BLaER1 (cell line): ENCODE data around the gene ZBED1.
"Not testable (repeated sequence)": the region's sequence is repeated elsewhere in the genome, so short reads cannot be mapped to it uniquely, and the experiment has no call there.

ENCODE experiments used
- H3K27ac ChIP-seq: shearing (Covaris generic); formaldehyde crosslinking; 2 replicates; pipeline ENCODE4 v1.8.1; 2022
- H3K27me3 ChIP-seq: shearing (Covaris generic); formaldehyde crosslinking; 2 replicates; pipeline ENCODE4 v1.8.1; 2022
- H3K36me3 ChIP-seq: shearing (Covaris generic); formaldehyde crosslinking; 2 replicates; pipeline ENCODE4 v1.8.1; 2022
- H3K4me1 ChIP-seq: shearing (Covaris generic); formaldehyde crosslinking; 2 replicates; pipeline ENCODE4 v1.8.1; 2022
- H3K4me2 ChIP-seq: shearing (Covaris generic); formaldehyde crosslinking; 2 replicates; pipeline ENCODE4 v1.8.1; 2022
- H3K4me3 ChIP-seq: shearing (Covaris generic); formaldehyde crosslinking; 2 replicates; pipeline ENCODE4 v1.8.1; 2022
- H3K9ac ChIP-seq: shearing (Covaris generic); formaldehyde crosslinking; 2 replicates; pipeline ENCODE4 v1.8.1; 2022
- H3K9me3 ChIP-seq: shearing (Covaris generic); formaldehyde crosslinking; 2 replicates; pipeline ENCODE4 v1.8.1; 2022
- H4K20me1 ChIP-seq: shearing (Covaris generic); formaldehyde crosslinking; 2 replicates; pipeline ENCODE4 v1.8.1; 2022
- Cebpa-rat ChIP-seq: shearing (Covaris generic); IDR thresholded peaks from 2 replicates; pipeline ENCODE4 v1.8.1; 2022

The ZBED1 gene

DNA sequence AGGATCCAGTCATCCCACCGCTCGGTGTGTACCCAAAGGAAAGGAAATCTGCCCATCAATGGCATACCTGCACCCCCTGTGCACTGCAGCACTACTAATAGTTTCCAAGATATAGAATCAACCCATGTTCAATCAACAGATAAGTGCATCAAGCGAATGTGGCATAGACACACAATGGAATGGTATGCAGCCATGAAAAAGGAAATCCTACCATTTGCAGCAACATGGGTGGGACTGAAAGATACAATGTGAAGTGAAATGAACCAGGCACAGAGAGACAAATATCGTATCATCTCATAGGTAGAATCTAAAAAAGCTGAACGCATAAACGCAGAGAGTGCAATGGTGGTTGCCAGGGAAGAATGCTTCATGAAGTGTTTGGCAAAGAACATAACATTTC lies 42.5 kb downstream of the ZBED1 start:
- Histone ChIP-seq H3K27me3 (no peaks in the 10 kb centered on the region), H3K27ac (no peak overlapping the region), H3K9ac (no peak overlapping the region), H3K9me3 (peaks cover 23% of the 10 kb centered on the region), H3K36me3 (peaks cover 38% of the 10 kb centered on the region), H3K4me3 (no peak overlapping the region), H3K4me1 (0 out of 2 replicates have a peak, but pooled peaks cover 8% of the 10 kb centered on the region), H4K20me1 (peaks cover 81% of the 10 kb centered on the region), H3K4me2 (no peak overlapping the region)
- TF ChIP-seq Cebpa-rat: no peak

DNA sequence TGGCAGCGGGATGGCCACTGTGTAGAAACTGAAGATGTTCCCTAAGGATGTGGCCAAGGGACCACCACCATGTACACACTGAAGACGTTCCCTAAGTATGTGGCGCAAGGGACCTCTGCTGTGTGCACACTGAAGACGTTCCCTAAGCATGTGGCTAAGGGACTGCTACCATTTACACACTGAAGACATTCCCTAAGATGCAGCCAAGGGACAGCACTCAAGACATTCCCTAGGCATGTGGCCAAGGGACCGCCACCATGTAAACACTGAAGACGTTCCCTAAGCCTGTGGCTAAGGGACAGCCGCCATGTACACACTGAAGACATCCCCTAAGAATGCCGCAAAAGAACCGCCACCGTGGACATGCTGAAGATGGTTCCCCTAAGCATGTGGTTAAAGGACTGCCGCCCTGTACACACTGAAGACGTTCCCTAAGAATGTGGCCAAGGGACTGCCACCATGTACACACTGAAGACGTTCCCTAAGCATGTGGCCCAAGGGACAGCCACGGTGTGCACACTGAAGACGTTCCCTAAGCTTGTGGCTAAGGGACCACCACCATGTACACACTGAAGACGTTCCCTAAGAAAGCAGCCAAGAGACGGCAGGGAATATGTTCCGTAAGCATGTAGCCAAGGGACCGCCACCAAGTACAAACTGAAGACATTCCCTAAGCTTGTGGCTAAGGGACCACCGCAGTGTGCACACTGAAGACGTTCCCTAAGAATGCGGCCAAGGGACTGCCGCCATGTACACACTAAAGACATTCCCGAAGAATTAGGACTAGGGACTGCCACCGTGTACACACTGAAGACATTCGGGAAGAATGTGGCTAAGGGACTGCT lies 43.3 kb downstream of the ZBED1 start:
- no peak overlapping the region for H3K4me2 ChIP-seq
- H3K9me3 ChIP-seq: peaks cover 31% of the 10 kb centered on the region
- no peak overlapping the region for H3K4me3 ChIP-seq
- no peak overlapping the region for H3K27ac ChIP-seq
- peaks cover 42% of the 10 kb centered on the region for H3K36me3 ChIP-seq
- TF ChIP-seq Cebpa-rat: no peak
- no peak overlapping the region for H3K9ac ChIP-seq
- H3K4me1 ChIP-seq: 0 out of 2 replicates have a peak, but pooled peaks cover 8% of the 10 kb centered on the region
- H3K27me3 ChIP-seq: no peaks in the 10 kb centered on the region
- H4K20me1 ChIP-seq: peaks cover 73% of the 10 kb centered on the region

- peaks cover 50% of the 10 kb centered on the region for H3K36me3 ChIP-seq
- peaks cover 11% of the 10 kb centered on the region for H3K4me1 ChIP-seq
- not testable (repeated sequence) for H3K27ac ChIP-seq, H3K27me3 ChIP-seq, H3K4me3 ChIP-seq, H3K9ac ChIP-seq, H3K4me2 ChIP-seq
- H3K9me3 ChIP-seq: peaks cover 38% of the 10 kb centered on the region
- peaks cover 59% of the 10 kb centered on the region for H4K20me1 ChIP-seq
Measured at GRCh38 chrX:2456091-2456490, 44.7 kb downstream of the ZBED1 start.

- Histone ChIP-seq H3K9me3 (peaks cover 38% of the 10 kb centered on the region), H4K20me1 (peaks cover 44% of the 10 kb centered on the region), H3K36me3 (peaks cover 50% of the 10 kb centered on the region), H3K4me1 (peaks cover 26% of the 10 kb centered on the region)
- not testable (repeated sequence) for H3K4me3 ChIP-seq, H3K27ac ChIP-seq, H3K4me2 ChIP-seq, H3K27me3 ChIP-seq, H3K9ac ChIP-seq
Measured at GRCh38 chrX:2454620-2455019, 46.2 kb downstream of the ZBED1 start.

DNA sequence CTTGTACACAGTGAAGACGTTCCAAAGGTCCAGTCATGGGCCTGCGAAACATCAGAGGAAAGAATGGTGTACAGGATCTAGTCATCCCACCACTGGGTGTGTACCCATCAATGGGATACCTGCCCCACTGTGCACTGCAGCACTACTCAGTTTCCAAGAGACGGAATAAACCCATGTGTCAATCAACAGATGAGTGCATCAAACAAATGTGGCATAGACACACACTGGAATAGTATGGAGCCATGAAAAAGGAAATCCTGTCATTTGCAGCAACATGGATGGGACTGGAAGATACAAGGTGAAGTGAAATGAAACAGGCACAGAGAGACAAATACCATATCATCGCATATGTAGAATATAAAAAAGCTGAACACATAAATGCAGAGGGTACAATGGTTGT lies 48.0 kb downstream of the ZBED1 start:
- H3K9me3 ChIP-seq: peaks cover 31% of the 10 kb centered on the region
- peaks cover 41% of the 10 kb centered on the region for H3K36me3 ChIP-seq
- H3K4me1 ChIP-seq: peaks cover 32% of the 10 kb centered on the region
- no peak overlapping the region for H3K4me2 ChIP-seq
- H3K27me3 ChIP-seq: no peaks in the 10 kb centered on the region
- no peak overlapping the region for H3K4me3 ChIP-seq
- H3K9ac ChIP-seq: no peak overlapping the region
- no peak for TF ChIP-seq Cebpa-rat
- H4K20me1 ChIP-seq: peaks cover 32% of the 10 kb centered on the region
- no peak overlapping the region for H3K27ac ChIP-seq

- H3K9ac ChIP-seq: no peak overlapping the region
- no peaks in the 10 kb centered on the region for H3K27me3 ChIP-seq
- no peak overlapping the region for H3K27ac ChIP-seq
- H3K4me1 ChIP-seq: peaks cover 32% of the 10 kb centered on the region
- no peak overlapping the region for H3K4me3 ChIP-seq
- no peak overlapping the region; the same call in 1 of the 2 replicates for H3K4me2 ChIP-seq
- H3K9me3 ChIP-seq: peaks cover 33% of the 10 kb centered on the region
- no peak for TF ChIP-seq Cebpa-rat
- peaks cover 27% of the 10 kb centered on the region for H4K20me1 ChIP-seq
- peaks cover 38% of the 10 kb centered on the region for H3K36me3 ChIP-seq
Measured at GRCh38 chrX:2452317-2452784, 48.4 kb downstream of the ZBED1 start.

GRCh38 chrX:2451501-2452316 lies 49.1 kb downstream of the ZBED1 start:
- H3K9me3 ChIP-seq: peaks cover 40% of the 10 kb centered on the region
- peaks cover 38% of the 10 kb centered on the region for H3K36me3 ChIP-seq
- H4K20me1 ChIP-seq: peaks cover 21% of the 10 kb centered on the region
- H3K9ac ChIP-seq: no peak overlapping the region
- H3K27me3 ChIP-seq: no peaks in the 10 kb centered on the region
- H3K4me3 ChIP-seq: no peak overlapping the region
- peak overlapping the region; percentile 65 for H3K4me2 ChIP-seq
- H3K4me1 ChIP-seq: peaks cover 32% of the 10 kb centered on the region
- TF ChIP-seq Cebpa-rat: no peak
- peak overlapping the region; percentile 65 for H3K27ac ChIP-seq

- Histone ChIP-seq H4K20me1 (peaks cover 11% of the 10 kb centered on the region; the same call in 1 of the 2 replicates), H3K36me3 (peaks cover 48% of the 10 kb centered on the region), H3K9me3 (peaks cover 50% of the 10 kb centered on the region), H3K4me2 (peak overlapping the region; percentile 65), H3K27me3 (no peaks in the 10 kb centered on the region), H3K9ac (no peak overlapping the region; the same call in 1 of the 2 replicates), H3K4me3 (no peak overlapping the region), H3K4me1 (peaks cover 32% of the 10 kb centered on the region), H3K27ac (peak overlapping the region; percentile 65)
- no peak for TF ChIP-seq Cebpa-rat
Measured at GRCh38 chrX:2450681-2451080, 50.1 kb downstream of the ZBED1 start.

- Histone ChIP-seq H3K27ac (peak overlapping the region; percentile 65), H3K9ac (0 out of 2 replicates have a peak overlapping the region, but pooled peaks have one; percentile 10), H3K36me3 (peaks cover 52% of the 10 kb centered on the region), H3K27me3 (no peaks in the 10 kb centered on the region), H4K20me1 (no peaks in the 10 kb centered on the region; the same call in 1 of the 2 replicates), H3K9me3 (peaks cover 53% of the 10 kb centered on the region), H3K4me1 (peaks cover 32% of the 10 kb centered on the region), H3K4me2 (peak overlapping the region; percentile 65), H3K4me3 (no peak overlapping the region)
- no peak for TF ChIP-seq Cebpa-rat
Measured at GRCh38 chrX:2449135-2449886, 51.5 kb downstream of the ZBED1 start.
